Heart left ventricle (tissue), 16 donors: Measurements from ENCODE around the gene C20orf96. TPM values are rescaled to one million over a fixed set of nuclear protein-coding genes. Genes with fewer than 3 reads are reported as not detected.

Source experiments
- ATAC-seq, 4 donors: fragments of 200-7000 bp; cut with Tn5 transposase; one replicate each; pipeline ENCODE4 v1.9.1; 2020 to 2022; ENCODE audit warnings: moderate library complexity in 4 of 4, mild to moderate bottlenecking in 3 of 4, moderate number of reproducible peaks in 1 of 4
- DNase-seq, 5 donors: peaks; one replicate each; pipeline ENCODE4 v3.0.0-alpha.2; 2020
- H3K27ac ChIP-seq, 12 donors: fragments of 200-600 bp; sonication (generic) in 4 of 12; one replicate each; pipeline versions ENCODE4 v1.5.0 to v1.8.0; 2016 to 2022; ENCODE audit warnings: mild to moderate bottlenecking in 2 of 12
- H3K27me3 ChIP-seq, 9 donors: fragments of 200-600 bp; sonication (generic) in 2 of 9; one replicate each; pipeline versions ENCODE4 v1.5.1 to v1.8.0; 2016 to 2022; ENCODE audit warnings: mild to moderate bottlenecking in 3 of 9
- H3K36me3 ChIP-seq, 9 donors: fragments of 200-600 bp; sonication (generic) in 2 of 9; one replicate each; pipeline versions ENCODE4 v1.5.0 to v1.8.0; 2018 to 2022; ENCODE audit warnings: mild to moderate bottlenecking in 2 of 9
- H3K4me1 ChIP-seq, 12 donors: fragments of 200-600 bp; sonication (generic) in 4 of 12; one replicate each; pipeline versions ENCODE4 v1.5.0 to v1.8.0; 2016 to 2022; ENCODE audit warnings: mild to moderate bottlenecking in 3 of 12
- H3K4me3 ChIP-seq, 12 donors: fragments of 200-600 bp; sonication (generic) in 4 of 12; one replicate each; pipeline versions ENCODE4 v1.5.0 to v1.8.0; 2017 to 2022; ENCODE audit warnings: mild to moderate bottlenecking in 9 of 12, moderate library complexity in 4 of 12
- H3K9me3 ChIP-seq, 12 donors: fragments of 200-600 bp; sonication (generic) in 4 of 12; one replicate each; pipeline versions ENCODE4 v1.5.0 to v1.8.0; 2016 to 2022; ENCODE audit warnings: mild to moderate bottlenecking in 1 of 12
- CTCF ChIP-seq, 12 donors: fragments of 200-600 bp; sonication (generic) in 4 of 12; IDR thresholded peaks; one replicate each; pipeline versions ENCODE4 v1.5.0 to v1.8.0; 2018 to 2022; ENCODE audit warnings: antibody characterized with exemption in 12 of 12, mild to moderate bottlenecking in 5 of 12
- POLR2A ChIP-seq, 2 donors: fragments of 450-650 bp; IDR thresholded peaks; one replicate each; pipeline ENCODE4 v1.6.1; 2017; ENCODE audit warnings: antibody characterized with exemption in 2 of 2, mild to moderate bottlenecking in 2 of 2, moderate library complexity in 2 of 2
- WGBS, 4 donors: extraction: QIAGEN DNeasy Blood & Tissue Kit in 2 of 4; methylation state at CpG; one replicate each; pipeline versions ENCODE4 v1.1.5 to v1.1.7; 2013 to 2018; 5-methylcytosine and 5-hydroxymethylcytosine counted together
- intact Hi-C, 10 donors: fragments of 100-400 bp; cut with DNase I; formaldehyde crosslinking; loops; one replicate each; pipeline versions ENCODE4 v1.11.1 to v1.14.2; 2022
- polyA plus RNA-seq, 2 donors: library from polyadenylated mRNA; stranded (reverse); fragments of 200-250 nt; gene quantifications; one replicate each; pipeline ENCODE4 v1.2.3, GENCODE V29; 2013
- total RNA-seq, 9 donors: library from RNA; depleted of rRNA in 2 of 9; stranded (reverse); fragments of >200 nt in 2 of 9; fragmentation: NEBNext Ultra II Directional in 3 of 9; extraction: Animal tissue kit (Norgen Biotek cat#: 25700) in 3 of 9; gene quantifications; one replicate each; pipeline versions ENCODE4 v1.1.0 to v1.2.4, GENCODE V29; 2016 to 2023
- donor health status: ischemic (EF 13 %, LVEDD 7.1; RV severe dilation, severe dysfunction).
- donor health status: healthy with polysubstance abuse.
- donor health status: DM: no; HTN: yes; CAD: no.
- donor health status: DM: no; HTN: no; CAD: no.
- donor health status: ischemic (EF 25% LVEDD 6.9; RV normal size, moderate dysfunction).
- donor health status: ischemic (EF 25% LVEDD 5.7; RV mildly dilated, moderate dysfunction).
- donor health status: healthy.
- donor health status: DM: yes; HTN: yes; CAD: no.
- donor health status: ischemic (EF 35%, LVEDD 5.7; RV mildly dilated, moderate dysfunction).
- donor health status: nonischemic (EF 11% LVEDD 7.7; RV severe dilation, severe dysfunction).
- donor health status: DM: yes; HTN: yes; CAD: no.
- donor health status: PGD.
- donor health status: ischemic (EF 29% LVEDD 5.4; RV normal size, mild dysfunction).
- donor health status: nonischemic (EF 23%, LVEDD 6.1; RV moderate dilation, normal function).

Gene C20orf96
- total and polyA plus RNA-seq, 11 donors: 0.64 to 6.6 (median 3.6) TPM

GRCh38 chr20:325889-326644, 35.5 kb upstream of the C20orf96 start:
- TF ChIP-seq POLR2A (IDR thresholded peaks at IDR 0.05) (no peak), CTCF (IDR thresholded peaks at IDR 0.05) (peak in 1 of 12 donors; percentile 18)
- intact Hi-C loops: loop anchor here in 5 of 10 donors (1.0 to 10.0 kb wide), 6 partner anchors 15 to 59 kb away; partner anchors contain the start of genes ZCCHC3 (in 2 of the 5) and NRSN2 (in 1 of the 5)
- H3K9me3 ChIP-seq: no peaks in the 10 kb centered on the region
- peak in 2 of 4 donors; percentile 0 to 3 for ATAC-seq
- H3K27me3 ChIP-seq: peaks cover 0 to 5% (median 0%) of the 10 kb centered on the region in 9 donors
- peak overlapping the region; percentile 72 to 98 (median 96) for H3K27ac ChIP-seq
- no peaks in the 10 kb centered on the region for H3K36me3 ChIP-seq
- peak overlapping the region; percentile 58 to 98 (median 80) for H3K4me3 ChIP-seq
- peak; percentile 68 to 83 (median 77) for DNase-seq
- peaks cover 0 to 50% (median 24%) of the 10 kb centered on the region in 12 donors for H3K4me1 ChIP-seq
- 0 to 1% (median 1%) methylated on average over 37 to 103 of the region's 103 CpGs for WGBS, 4 donors

- 1% methylated on average over 21 to 106 of the region's 106 CpGs for WGBS, 4 donors
- peak; percentile 68 to 81 (median 76) for ATAC-seq
- H3K9me3 ChIP-seq: no peaks in the 10 kb centered on the region
- H3K27ac ChIP-seq: peak within 1 kb of the TSS; percentile 90 to 98 (median 96)
- peak; percentile 97 to 99 (median 98) for DNase-seq
- H3K27me3 ChIP-seq: peaks cover 0 to 5% (median 0%) of the 10 kb centered on the region in 9 donors
- H3K4me1 ChIP-seq: peaks cover 0 to 47% (median 22%) of the 10 kb centered on the region in 12 donors
- H3K36me3 ChIP-seq: peaks cover 0 to 6% (median 0%) of the 10 kb centered on the region in 9 donors
- intact Hi-C loops: loop anchor here in 5 of 10 donors (1.0 to 10.0 kb wide), 6 partner anchors 14 to 58 kb away; partner anchors contain the start of genes NRSN2 (in 1 of the 5) and ZCCHC3 (in 1 of the 5)
- H3K4me3 ChIP-seq: peak within 1 kb of the TSS; percentile 58 to 98 (median 80)
- TF ChIP-seq CTCF (IDR thresholded peaks at IDR 0.05) (no peak), POLR2A (IDR thresholded peaks at IDR 0.05) (peak in 1 of 2 donors; percentile 45)
Observed at GRCh38 chr20:325045-325888, 34.7 kb upstream of the C20orf96 start, which contains the start of gene SOX12. Gene SOX12 (plus strand): TSS chr20:325552. CDS start chr20:325925, 373 bp downstream.

- intact Hi-C loops: loop anchor here in 5 of 10 donors (1.0 to 10.0 kb wide), 6 partner anchors 14 to 58 kb away; partner anchors contain the start of genes NRSN2 (in 1 of the 5) and ZCCHC3 (in 1 of the 5)
- H3K36me3 ChIP-seq: peaks cover 0 to 13% (median 0%) of the 10 kb centered on the region in 9 donors
- no peaks in the 10 kb centered on the region for H3K9me3 ChIP-seq
- H3K4me1 ChIP-seq: peaks cover 0 to 40% (median 20%) of the 10 kb centered on the region in 12 donors
- peak overlapping the region; percentile 90 to 98 (median 96) for H3K27ac ChIP-seq
- peaks cover 0 to 5% (median 0%) of the 10 kb centered on the region in 9 donors for H3K27me3 ChIP-seq
- peak; percentile 65 to 81 (median 80) for ATAC-seq
- TF ChIP-seq CTCF (IDR thresholded peaks at IDR 0.05): peak in 5 of 12 donors; percentile 20 to 44 (median 26)
- TF ChIP-seq POLR2A (IDR thresholded peaks at IDR 0.05): peak in 1 of 2 donors; percentile 77
- 0 to 2% (median 1%) methylated on average over 49 to 69 of the region's 69 CpGs for WGBS, 4 donors
- H3K4me3 ChIP-seq: peak overlapping the region; percentile 58 to 98 (median 80)
- peak; percentile 90 to 95 (median 93) for DNase-seq
Observed at GRCh38 chr20:324177-325044, 33.9 kb upstream of the C20orf96 start.
